Activated CD4-positive, alpha-beta T cell treated with anti-CD3 and anti-CD28 coated beads, Interleukin-2, amount 10 ng/mL, durations not matched to agents 7 days and 5 days (primary cell): Measurements from ENCODE around the gene SACS. TPM values are rescaled to one million over a fixed set of nuclear protein-coding genes. Genes with fewer than 3 reads are reported as not detected.
"Not testable (repeated sequence)": the region's sequence is repeated elsewhere in the genome, so short reads cannot be mapped to it uniquely, and the experiment has no call there.

Experiments used
- CTCF ChIA-PET: fragments of 350-600 bp; sonication (Branson Sonifier 250); formaldehyde crosslinking; loops from one replicate; lab custom pipeline; 2021; ENCODE audit warnings: antibody characterized with exemption; lab: Charles Lee
- POLR2A ChIA-PET: fragments of 350-600 bp; sonication (Branson Sonifier 250); formaldehyde crosslinking; loops from one replicate; lab custom pipeline; 2021; ENCODE audit warnings: antibody characterized with exemption; lab: Charles Lee
- DNase-seq: peaks from one replicate; pipeline ENCODE4 v3.0.0-alpha.2; 2020
- H3K27ac Mint-ChIP-seq: one replicate; pipeline ENCODE4 v1.8.0; 2021; ENCODE audit warnings: mild to moderate bottlenecking, moderate library complexity, mixed read lengths
- H3K27me3 Mint-ChIP-seq: one replicate; pipeline ENCODE4 v1.8.0; 2021; ENCODE audit warnings: mixed read lengths
- H3K36me3 Mint-ChIP-seq: one replicate; pipeline ENCODE4 v1.8.0; 2021; ENCODE audit warnings: low read depth, mixed read lengths
- H3K4me1 Mint-ChIP-seq: one replicate; pipeline ENCODE4 v1.8.0; 2021; ENCODE audit warnings: mixed read lengths
- H3K4me3 Mint-ChIP-seq: one replicate; pipeline ENCODE4 v1.8.0; 2021; ENCODE audit warnings: mild to moderate bottlenecking, moderate library complexity, mixed read lengths
- H3K9me3 Mint-ChIP-seq: one replicate; pipeline ENCODE4 v1.8.0; 2021; ENCODE audit warnings: mixed read lengths
- total RNA-seq, 2 experiments: library from RNA; stranded (reverse); gene quantifications; one replicate each; pipeline ENCODE4 v1.2.3, GENCODE V29; 2021

The SACS gene
- total RNA-seq, 2 experiments from 2014 or later = 24.4 to 25.3 TPM

DNA sequence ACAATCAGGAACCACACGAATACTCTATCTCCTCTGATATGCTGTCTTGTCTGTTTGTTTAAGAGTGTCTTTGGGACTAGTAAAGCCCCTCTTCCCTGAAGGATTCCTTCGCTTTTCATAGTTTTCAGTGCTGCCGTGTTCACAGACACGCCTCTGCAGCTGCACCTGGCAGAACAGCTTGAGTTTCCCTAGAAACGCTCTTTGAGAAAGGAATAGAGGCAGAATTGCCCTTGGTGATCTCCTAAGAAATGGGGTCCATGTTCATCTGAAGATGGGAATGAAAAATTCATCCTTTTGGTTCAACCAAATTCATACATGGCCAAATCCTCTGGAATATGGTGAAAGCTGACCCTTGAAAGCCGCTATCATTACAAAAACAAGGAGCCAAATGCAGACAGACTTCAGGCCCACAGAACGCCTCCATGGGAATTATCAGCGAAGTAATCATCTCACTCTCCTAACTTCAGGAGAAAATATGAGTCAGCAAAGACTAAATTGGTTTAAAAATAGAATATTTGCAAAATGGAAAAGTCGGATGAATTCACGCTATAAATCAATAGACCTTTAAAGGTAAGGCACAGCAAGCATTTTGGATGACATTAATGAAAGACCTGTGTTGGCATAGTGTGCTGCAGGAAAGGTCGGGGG, 5.5 kb downstream of the SACS start:
- CTCF ChIA-PET = no interaction called here
- H3K9me3 Mint-ChIP-seq = no peaks in the 10 kb centered on the region
- no peak for DNase-seq
- H3K36me3 Mint-ChIP-seq = no peaks in the 10 kb centered on the region
- peaks cover 21% of the 10 kb centered on the region for H3K27me3 Mint-ChIP-seq
- no peak overlapping the region for H3K4me3 Mint-ChIP-seq
- peaks cover under 1% of the 10 kb centered on the region for H3K4me1 Mint-ChIP-seq
- no peak overlapping the region for H3K27ac Mint-ChIP-seq
- POLR2A ChIA-PET = no interaction called here

DNA sequence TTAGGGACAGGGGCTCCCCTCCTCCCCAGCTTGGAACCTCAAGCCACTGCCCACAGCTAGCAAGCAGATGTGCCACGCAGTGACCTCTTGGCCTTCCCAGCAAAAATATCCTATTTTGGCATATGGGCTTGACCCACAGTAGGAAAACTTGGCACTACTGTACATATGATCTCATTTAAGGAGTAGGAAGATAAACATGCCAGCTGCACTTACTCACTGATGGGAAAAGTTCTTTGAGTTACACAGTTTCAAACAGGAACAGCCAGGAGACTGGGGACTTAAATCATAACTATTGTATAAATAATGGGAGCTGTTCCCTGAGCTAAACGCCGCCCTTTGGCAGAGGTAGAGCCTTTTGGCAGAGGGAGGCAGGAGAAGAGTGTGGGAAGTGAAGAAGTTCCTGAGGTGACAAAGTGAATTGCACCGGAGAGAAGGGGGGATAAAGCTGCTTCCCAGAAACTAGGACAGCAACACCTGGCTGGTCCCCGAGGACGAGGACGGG, 6.1 kb downstream of the SACS start:
- no peaks in the 10 kb centered on the region for H3K9me3 Mint-ChIP-seq
- no peaks in the 10 kb centered on the region for H3K4me1 Mint-ChIP-seq
- no peak for DNase-seq
- ChIA-PET POLR2A (no interaction called here), CTCF (no interaction called here)
- H3K4me3 Mint-ChIP-seq = no peak overlapping the region
- H3K36me3 Mint-ChIP-seq = no peaks in the 10 kb centered on the region
- peaks cover 16% of the 10 kb centered on the region for H3K27me3 Mint-ChIP-seq
- no peak overlapping the region for H3K27ac Mint-ChIP-seq

DNA sequence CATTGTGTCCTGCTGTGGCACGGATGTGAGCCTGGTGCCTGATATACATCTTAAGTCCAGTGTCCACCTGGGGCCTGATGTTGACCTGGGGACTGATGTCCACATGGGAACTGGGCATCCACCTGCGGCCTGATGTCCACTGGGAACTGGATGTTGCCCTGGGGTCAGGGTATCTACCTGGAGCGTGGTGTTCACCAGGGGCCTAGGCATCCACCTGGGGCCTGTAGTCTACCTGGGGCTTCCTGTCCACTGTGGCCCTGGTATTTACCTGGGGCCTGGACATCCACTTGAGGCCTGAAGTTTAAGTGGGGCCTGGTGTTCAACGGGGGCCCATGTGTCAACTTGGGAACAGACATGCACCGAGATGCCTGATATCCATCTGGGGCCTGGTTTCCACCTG, 11.9 kb downstream of the SACS start:
- H3K9me3 Mint-ChIP-seq = no peaks in the 10 kb centered on the region
- H3K27me3 Mint-ChIP-seq = no peaks in the 10 kb centered on the region
- POLR2A ChIA-PET = no interaction called here
- H3K36me3 Mint-ChIP-seq = no peaks in the 10 kb centered on the region
- DNase-seq = no peak
- CTCF ChIA-PET = no interaction called here
- no peak overlapping the region for H3K27ac Mint-ChIP-seq
- H3K4me3 Mint-ChIP-seq = no peak overlapping the region
- no peaks in the 10 kb centered on the region for H3K4me1 Mint-ChIP-seq

DNA sequence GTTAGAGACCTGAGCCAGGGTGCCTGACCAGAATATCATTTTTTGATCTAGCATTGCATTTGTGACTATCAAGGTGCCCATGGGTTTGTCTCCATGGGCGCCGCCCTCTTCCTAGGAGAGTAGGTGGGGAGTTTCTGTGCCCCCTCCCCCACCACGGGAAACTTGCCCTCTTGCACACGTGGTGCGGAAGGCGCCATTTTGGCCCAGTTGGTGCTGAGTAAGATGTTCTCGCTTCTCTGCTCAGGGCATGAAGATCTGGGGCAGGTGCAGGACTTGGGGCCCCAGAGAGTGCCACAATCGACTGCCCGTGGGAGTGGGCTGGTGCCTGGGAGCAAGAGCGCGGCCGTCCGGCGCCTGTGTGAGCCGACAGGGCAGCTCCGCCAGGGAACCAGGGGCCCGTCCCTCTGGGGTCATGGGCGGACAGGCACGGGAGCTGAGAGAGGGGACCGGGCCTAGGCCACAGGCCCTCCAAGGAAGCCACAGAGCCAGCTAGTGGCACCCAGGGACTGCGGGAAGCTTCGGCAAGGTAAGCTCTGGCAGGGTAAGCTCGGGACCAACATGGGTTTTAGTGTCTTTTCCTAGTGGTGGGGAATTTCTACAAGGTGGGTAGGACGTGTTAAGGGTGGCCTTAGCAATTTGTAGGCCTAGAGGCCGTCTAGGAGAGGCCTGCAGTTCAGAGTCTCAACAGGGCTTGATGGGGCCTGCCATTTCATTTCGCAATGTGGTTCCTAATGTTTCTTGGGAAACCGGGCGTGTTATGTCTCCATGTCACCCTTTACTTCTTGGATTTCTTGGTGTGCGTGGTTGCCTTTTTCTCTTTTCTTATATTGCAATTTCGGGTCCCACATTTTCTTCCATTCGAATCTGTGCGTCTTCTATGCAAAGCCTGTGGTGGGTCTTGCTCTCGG, 14.5 kb downstream of the SACS start:
- no peak for DNase-seq
- H3K27ac Mint-ChIP-seq = no peak overlapping the region
- H3K27me3 Mint-ChIP-seq = no peaks in the 10 kb centered on the region
- H3K36me3 Mint-ChIP-seq = no peaks in the 10 kb centered on the region
- H3K4me1 Mint-ChIP-seq = no peaks in the 10 kb centered on the region
- H3K9me3 Mint-ChIP-seq = no peaks in the 10 kb centered on the region
- POLR2A ChIA-PET = no interaction called here
- no peak overlapping the region for H3K4me3 Mint-ChIP-seq
- CTCF ChIA-PET = no interaction called here

DNA sequence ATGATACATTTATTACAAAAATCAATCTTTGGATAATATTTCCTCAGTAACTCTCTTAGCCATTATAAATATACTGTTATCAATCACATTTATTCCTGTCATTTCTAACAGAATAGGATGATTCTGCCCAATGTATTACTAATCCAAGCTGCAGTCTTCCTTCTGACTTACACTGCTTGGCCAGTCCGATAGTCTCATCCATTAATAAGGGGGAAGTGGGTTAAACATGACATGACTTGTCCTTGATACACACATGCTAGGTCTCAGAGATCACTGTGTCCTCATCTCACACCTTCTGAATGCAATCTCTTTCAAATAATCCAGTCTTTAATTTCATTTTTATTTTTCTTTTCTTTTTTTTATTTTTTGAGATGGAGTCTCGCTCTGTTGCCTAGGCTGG, 18.8 kb downstream of the SACS start:
- peaks cover 4% of the 10 kb centered on the region for H3K27me3 Mint-ChIP-seq
- CTCF ChIA-PET = no interaction called here
- H3K36me3 Mint-ChIP-seq = no peaks in the 10 kb centered on the region
- DNase-seq = no peak
- H3K27ac Mint-ChIP-seq = no peak overlapping the region
- H3K4me1 Mint-ChIP-seq = no peaks in the 10 kb centered on the region
- no peak overlapping the region for H3K4me3 Mint-ChIP-seq
- POLR2A ChIA-PET = no interaction called here
- no peaks in the 10 kb centered on the region for H3K9me3 Mint-ChIP-seq

DNA sequence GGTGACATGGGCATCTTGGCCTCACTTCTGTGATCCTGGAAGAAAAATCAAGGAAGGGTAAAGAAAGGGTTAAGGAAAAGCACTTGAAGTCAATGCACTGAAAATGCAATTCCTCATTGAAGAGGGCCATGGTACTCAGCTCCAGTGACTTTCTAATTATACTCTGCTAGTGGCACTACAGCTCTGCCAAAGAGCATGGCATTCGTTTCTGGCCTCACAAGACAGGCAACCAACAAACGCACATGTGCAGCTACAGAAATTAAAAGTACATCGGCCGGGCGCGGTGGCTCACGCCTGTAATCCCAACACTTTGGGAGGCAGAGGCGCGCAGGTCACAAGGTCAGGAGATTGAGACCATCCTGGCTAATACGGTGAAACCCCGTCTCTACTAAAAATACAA, 21.8 kb downstream of the SACS start:
- peaks cover 4% of the 10 kb centered on the region for H3K27me3 Mint-ChIP-seq
- no peak overlapping the region for H3K4me3 Mint-ChIP-seq
- H3K36me3 Mint-ChIP-seq = no peaks in the 10 kb centered on the region
- ChIA-PET POLR2A (interaction anchor here (0.6 kb wide), 1 partner anchor 293 kb away, joined by 3 read pairs; no protein-coding TSS in a partner anchor), CTCF (no interaction called here)
- H3K4me1 Mint-ChIP-seq = no peaks in the 10 kb centered on the region
- no peak overlapping the region for H3K27ac Mint-ChIP-seq
- H3K9me3 Mint-ChIP-seq = no peaks in the 10 kb centered on the region
- DNase-seq = no peak

DNA sequence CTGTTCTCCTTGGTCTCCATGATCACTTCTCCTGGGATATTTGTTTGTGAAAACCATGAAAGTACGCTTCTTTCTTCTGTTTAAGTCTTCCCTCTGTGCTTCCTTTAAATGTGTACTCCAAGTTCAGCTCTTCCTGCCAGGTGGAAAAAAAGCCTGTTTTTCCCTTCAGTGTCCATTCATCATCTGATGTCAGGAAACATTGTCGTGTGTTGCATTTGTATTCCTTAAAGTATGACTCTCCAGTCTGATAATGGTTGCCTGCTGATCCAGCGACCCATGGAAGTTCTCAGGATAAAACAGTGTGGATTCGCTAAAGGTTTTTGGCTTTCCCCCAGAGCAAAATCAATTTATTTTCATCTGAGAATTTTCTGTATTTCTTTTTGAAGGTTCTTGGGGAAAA, 22.3 kb downstream of the SACS start:
- DNase-seq = no peak
- POLR2A ChIA-PET = interaction anchor here (0.6 kb wide), 1 partner anchor 294 kb away, joined by 3 read pairs; no protein-coding TSS in a partner anchor
- Mint-ChIP-seq H3K9me3 (no peaks in the 10 kb centered on the region), H3K27ac (no peak overlapping the region), H3K27me3 (peaks cover 4% of the 10 kb centered on the region), H3K4me1 (no peaks in the 10 kb centered on the region), H3K36me3 (no peaks in the 10 kb centered on the region), H3K4me3 (no peak overlapping the region)
- CTCF ChIA-PET = interaction anchor here (0.6 kb wide), 1 partner anchor 1508 kb away, joined by 4 read pairs; no protein-coding TSS in a partner anchor

DNA sequence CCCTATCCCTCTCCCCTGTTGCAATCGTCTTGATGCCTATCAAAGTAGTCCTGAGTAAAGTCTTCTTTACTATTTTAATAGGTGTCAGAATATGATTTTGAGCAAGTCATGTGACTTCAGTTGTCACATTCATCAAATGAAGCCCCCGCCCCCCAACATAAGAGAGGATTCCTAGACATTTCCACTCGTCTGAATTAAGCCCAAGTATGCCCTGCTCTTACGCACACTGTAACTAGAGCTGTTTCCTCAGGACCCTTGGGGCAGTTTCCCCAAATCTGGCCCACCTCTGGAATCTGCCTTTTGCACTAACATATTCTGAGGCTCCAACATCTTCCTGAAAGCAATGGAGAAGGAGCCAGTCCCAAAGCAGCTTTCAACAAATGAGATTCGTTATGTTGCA, 25.5 kb downstream of the SACS start:
- ChIA-PET CTCF (interaction anchor here (0.6 to 0.7 kb wide), 2 partner anchors 9 to 52 kb away, joined by 3 read pairs; no protein-coding TSS in a partner anchor), POLR2A (no interaction called here)
- DNase-seq = no peak
- H3K9me3 Mint-ChIP-seq = peaks cover 2% of the 10 kb centered on the region
- H3K36me3 Mint-ChIP-seq = no peaks in the 10 kb centered on the region
- H3K27ac Mint-ChIP-seq = no peak overlapping the region
- H3K4me1 Mint-ChIP-seq = no peaks in the 10 kb centered on the region
- peaks cover 21% of the 10 kb centered on the region for H3K27me3 Mint-ChIP-seq
- H3K4me3 Mint-ChIP-seq = no peak overlapping the region

DNA sequence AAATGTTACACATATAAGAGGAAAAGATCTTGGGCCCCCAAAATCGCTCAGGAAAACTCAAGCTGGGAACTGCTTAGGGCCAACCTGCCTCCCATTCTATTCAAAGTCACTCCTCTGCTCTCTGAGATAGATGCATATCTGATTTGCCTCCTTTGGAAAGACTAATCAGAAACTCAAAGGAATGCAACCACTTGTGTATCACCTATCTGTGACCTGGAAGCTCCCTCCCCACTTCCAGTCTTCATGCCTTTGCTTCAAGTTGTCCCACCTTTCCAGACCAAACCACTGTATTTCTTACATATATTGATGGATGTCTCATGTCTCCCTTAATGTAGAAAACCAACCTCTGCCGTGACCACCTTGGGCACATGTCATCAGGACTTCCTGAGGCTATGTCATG, 32.3 kb downstream of the SACS start:
- DNase-seq, POLR2A ChIA-PET, CTCF ChIA-PET, H3K4me1 Mint-ChIP-seq, H3K27ac Mint-ChIP-seq, H3K36me3 Mint-ChIP-seq, H3K4me3 Mint-ChIP-seq: not testable (repeated sequence)
- H3K27me3 Mint-ChIP-seq = peaks cover 18% of the 10 kb centered on the region
- peaks cover 10% of the 10 kb centered on the region for H3K9me3 Mint-ChIP-seq

DNA sequence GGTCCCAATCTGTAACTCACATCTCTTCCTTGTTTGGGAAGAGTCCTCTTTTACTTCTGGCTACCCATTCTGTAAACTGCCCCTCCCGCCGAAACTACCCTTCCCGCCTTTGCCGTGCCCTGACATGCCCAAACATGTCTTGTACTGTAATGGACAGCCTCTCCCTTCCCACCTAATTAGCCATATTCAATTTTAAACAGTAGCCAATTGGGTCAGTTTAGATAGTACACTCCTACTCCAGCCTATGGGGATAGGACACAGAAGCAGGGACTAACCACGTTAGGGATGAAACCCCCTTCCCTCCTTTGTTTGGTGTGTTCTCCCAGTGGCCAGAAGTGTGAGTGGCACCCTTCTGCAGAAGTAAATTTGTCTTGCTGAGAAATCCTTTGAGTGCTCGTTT, 34.2 kb downstream of the SACS start:
- Mint-ChIP-seq H3K27me3 (peaks cover 12% of the 10 kb centered on the region), H3K4me1 (no peaks in the 10 kb centered on the region), H3K27ac (no peak overlapping the region), H3K4me3 (no peak overlapping the region), H3K36me3 (no peaks in the 10 kb centered on the region), H3K9me3 (peaks cover 9% of the 10 kb centered on the region)
- DNase-seq = no peak
- ChIA-PET CTCF (interaction anchor here (1.4 kb wide), 1 partner anchor 9 kb away, joined by 3 read pairs; no protein-coding TSS in a partner anchor), POLR2A (no interaction called here)

DNA sequence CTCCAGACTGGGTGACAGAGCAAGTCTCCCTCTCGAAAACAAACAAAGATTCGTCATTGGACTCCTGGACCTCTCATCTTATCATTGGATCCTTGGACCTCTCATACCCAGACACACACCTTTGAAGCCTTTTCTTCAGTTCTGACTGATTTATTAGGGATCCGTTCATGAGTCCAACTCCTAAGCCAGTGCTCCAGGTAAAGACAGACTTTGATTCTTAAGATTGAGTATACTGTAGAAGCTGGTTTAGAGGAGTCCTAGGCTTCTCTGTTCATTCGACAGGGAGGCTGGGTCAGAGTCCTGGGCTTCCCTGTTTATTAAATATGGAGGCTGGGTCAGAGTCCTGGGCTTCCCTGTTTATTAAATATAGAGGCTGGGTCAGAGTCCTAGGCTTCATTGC, 38.7 kb downstream of the SACS start:
- peaks cover 5% of the 10 kb centered on the region for H3K9me3 Mint-ChIP-seq
- no peak for DNase-seq
- no peak overlapping the region for H3K4me3 Mint-ChIP-seq
- no peaks in the 10 kb centered on the region for H3K27me3 Mint-ChIP-seq
- CTCF ChIA-PET = no interaction called here
- POLR2A ChIA-PET = no interaction called here
- no peaks in the 10 kb centered on the region for H3K4me1 Mint-ChIP-seq
- no peak overlapping the region for H3K27ac Mint-ChIP-seq
- no peaks in the 10 kb centered on the region for H3K36me3 Mint-ChIP-seq

DNA sequence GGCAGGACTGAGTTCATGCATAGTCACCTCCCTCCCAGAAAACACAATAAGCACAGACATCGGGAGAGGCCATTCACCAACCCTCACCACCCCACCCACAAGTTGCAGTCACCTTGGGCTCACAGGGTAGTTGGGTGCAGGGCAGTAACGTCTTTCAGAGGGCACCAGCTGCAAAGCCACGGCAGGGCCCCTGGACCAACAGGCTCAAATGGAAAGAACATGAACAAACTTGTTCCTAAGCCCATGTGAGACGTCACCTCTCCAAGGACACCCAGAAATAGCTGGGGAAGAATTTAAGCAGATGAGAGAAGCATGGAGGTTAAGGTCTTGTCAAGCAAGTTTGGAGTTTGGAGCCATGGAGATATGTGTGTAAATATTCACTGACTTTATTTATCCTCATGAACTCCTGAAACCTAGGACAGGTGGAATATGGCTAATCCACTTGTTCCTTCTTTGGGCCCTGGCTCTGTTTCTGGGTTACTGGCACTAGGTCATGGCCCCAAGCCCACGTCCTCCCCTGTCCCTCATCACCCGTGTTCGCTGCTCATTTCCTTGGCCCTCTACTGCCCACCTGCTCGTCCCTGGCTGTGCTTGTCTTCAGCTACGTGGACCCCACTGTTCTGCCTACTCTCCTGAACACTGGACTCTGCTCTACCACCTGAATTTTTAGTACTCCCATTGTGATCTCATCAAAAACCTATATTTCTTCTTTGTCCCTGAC, 40.4 kb downstream of the SACS start:
- Mint-ChIP-seq H3K4me1 (no peaks in the 10 kb centered on the region), H3K4me3 (no peak overlapping the region), H3K27me3 (peaks cover 4% of the 10 kb centered on the region), H3K36me3 (no peaks in the 10 kb centered on the region), H3K27ac (no peak overlapping the region), H3K9me3 (no peaks in the 10 kb centered on the region)
- DNase-seq = no peak
- CTCF ChIA-PET = no interaction called here
- POLR2A ChIA-PET = no interaction called here

DNA sequence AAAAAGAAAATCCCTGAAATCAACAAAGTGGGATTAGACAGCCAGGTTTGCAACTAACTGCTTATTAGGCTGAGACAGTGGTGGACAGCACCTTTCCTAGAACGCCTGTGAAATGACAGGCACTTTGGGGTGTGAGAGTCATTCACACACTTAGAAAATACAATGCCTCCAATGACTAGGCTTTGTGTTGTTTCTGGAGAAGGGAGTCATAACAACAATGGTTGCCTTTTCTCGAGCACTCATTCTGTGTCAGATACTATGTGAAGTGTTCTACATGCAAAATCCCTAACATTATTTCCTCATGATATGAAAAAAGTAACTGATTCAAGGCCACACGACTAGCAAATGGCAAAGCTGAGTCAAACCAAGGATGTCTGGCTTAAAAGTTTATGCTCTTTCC, 41.2 kb downstream of the SACS start:
- Mint-ChIP-seq H3K27me3 (peaks cover 4% of the 10 kb centered on the region), H3K36me3 (no peaks in the 10 kb centered on the region), H3K9me3 (no peaks in the 10 kb centered on the region), H3K27ac (no peak overlapping the region), H3K4me3 (no peak overlapping the region), H3K4me1 (no peaks in the 10 kb centered on the region)
- POLR2A ChIA-PET = no interaction called here
- DNase-seq = no peak
- CTCF ChIA-PET = no interaction called here
